Epidermal melanocyte (primary cell): Measurements from ENCODE around the gene MAP7D2.
"Not testable (repeated sequence)": the region's sequence is repeated elsewhere in the genome, so short reads cannot be mapped to it uniquely, and the experiment has no call there.

ENCODE experiments used
- DNase-seq: peaks from one replicate; pipeline ENCODE4 v3.0.0; 2011; ENCODE audit warnings: low spot score; ENCODE audit not compliant: insufficient read length

The MAP7D2 gene

GRCh38 chrX:20116577-20117240 lies at the start of gene MAP7D2:
Gene MAP7D2 (minus strand): TSS chrX:20116907. CDS start chrX:20116879, 28 bp downstream.
- no peak for DNase-seq

- not testable (repeated sequence) for DNase-seq
Observed at GRCh38 chrX:20162516-20162915, 45.8 kb upstream of the MAP7D2 start.

GRCh38 chrX:20159797-20160385 lies 43.2 kb upstream of the MAP7D2 start:
- DNase-seq: peak; percentile 16

- no peak for DNase-seq
Observed at GRCh38 chrX:20151689-20152088, 35.0 kb upstream of the MAP7D2 start.

- no peak for DNase-seq
Observed at GRCh38 chrX:20149326-20149725, 32.6 kb upstream of the MAP7D2 start.

- no peak for DNase-seq
Observed at GRCh38 chrX:20147561-20147960, 30.9 kb upstream of the MAP7D2 start.

- DNase-seq: no peak
Observed at GRCh38 chrX:20144491-20144890, 27.8 kb upstream of the MAP7D2 start.

- DNase-seq: no peak
Observed at GRCh38 chrX:20143561-20143960, 26.9 kb upstream of the MAP7D2 start.

GRCh38 chrX:20143111-20143510 lies 26.4 kb upstream of the MAP7D2 start:
- DNase-seq: no peak

GRCh38 chrX:20141281-20142220 lies 24.8 kb upstream of the MAP7D2 start, which contains the start of gene EIF1AX:
Gene EIF1AX (minus strand): TSS chrX:20141838. CDS start chrX:20141640, 198 bp downstream.
- DNase-seq: peak; percentile 38

GRCh38 chrX:20140420-20140819 lies 23.7 kb upstream of the MAP7D2 start:
- no peak for DNase-seq

- DNase-seq: no peak
Observed at GRCh38 chrX:20139966-20140365, 23.3 kb upstream of the MAP7D2 start.

GRCh38 chrX:20135944-20136343 lies 19.2 kb upstream of the MAP7D2 start:
- no peak for DNase-seq

- no peak for DNase-seq
Observed at GRCh38 chrX:20132666-20133065, 16.0 kb upstream of the MAP7D2 start.

- no peak for DNase-seq
Observed at GRCh38 chrX:20130357-20130756, 13.7 kb upstream of the MAP7D2 start.

GRCh38 chrX:20129547-20129946 lies 12.8 kb upstream of the MAP7D2 start:
- no peak for DNase-seq

- no peak for DNase-seq
Observed at GRCh38 chrX:20128670-20129069, 12.0 kb upstream of the MAP7D2 start.

- DNase-seq: not testable (repeated sequence)
Observed at GRCh38 chrX:20127440-20127839, 10.7 kb upstream of the MAP7D2 start.

- DNase-seq: not testable (repeated sequence)
Observed at GRCh38 chrX:20126833-20127232, 10.1 kb upstream of the MAP7D2 start.

GRCh38 chrX:20124964-20125363 lies 8.3 kb upstream of the MAP7D2 start:
- no peak for DNase-seq

- no peak for DNase-seq
Observed at GRCh38 chrX:20118065-20118824, 1.5 kb upstream of the MAP7D2 start.
